ENCODE results near the gene SHISAL1. TPM values are rescaled to one million over a fixed set of nuclear protein-coding genes. Genes with fewer than 3 reads are reported as not detected.

Gene SHISAL1
- total RNA-seq, 1 donor from 2014 or later: 6.5 TPM

GRCh38 chr22:44214187-44214586, 98.6 kb downstream of the SHISAL1 start:
- Mint-ChIP-seq H3K36me3 (ENCODE audit: low read depth, unreplicated experiment) (no peaks in the 10 kb centered on the region), H3K9me3 (ENCODE audit: unreplicated experiment) (no peaks in the 10 kb centered on the region), H3K27me3 (ENCODE audit: unreplicated experiment) (peaks cover 6% of the 10 kb centered on the region), H3K4me3 (ENCODE audit: unreplicated experiment) (no peak overlapping the region), H3K4me1 (ENCODE audit: unreplicated experiment) (no peaks in the 10 kb centered on the region), H3K27ac (ENCODE audit: unreplicated experiment) (no peak overlapping the region)
- no peak for TF ChIP-seq CTCF (IDR thresholded peaks at IDR 0.05; ENCODE audit: unreplicated experiment)
- no peak for DNase-seq (ENCODE audit: low spot score)

DNA sequence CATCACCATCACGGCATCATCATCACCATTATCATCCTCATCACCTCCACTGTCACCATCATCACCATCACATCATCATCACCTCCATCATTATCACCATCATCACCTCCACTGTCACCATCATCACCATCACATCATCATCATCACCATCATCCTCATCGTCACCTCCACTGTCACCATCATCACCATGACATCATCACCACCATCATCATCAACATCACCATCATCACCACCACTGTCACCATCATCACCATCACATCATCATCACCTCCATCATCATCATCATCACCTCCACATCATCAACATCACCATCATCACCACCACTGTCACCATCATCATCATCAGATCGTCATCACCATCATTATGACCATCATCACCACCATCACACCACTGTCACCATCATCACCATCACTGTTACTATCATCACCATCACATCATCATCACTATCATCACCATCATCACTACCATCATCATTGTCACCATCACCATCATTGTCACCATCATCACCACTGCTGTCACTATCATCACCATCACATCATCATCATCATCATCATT, 99.2 kb downstream of the SHISAL1 start:
- Mint-ChIP-seq H3K27me3 (ENCODE audit: unreplicated experiment) (peaks cover 4% of the 10 kb centered on the region), H3K36me3 (ENCODE audit: low read depth, unreplicated experiment) (no peaks in the 10 kb centered on the region), H3K4me3 (ENCODE audit: unreplicated experiment) (no peak overlapping the region), H3K4me1 (ENCODE audit: unreplicated experiment) (no peaks in the 10 kb centered on the region), H3K27ac (ENCODE audit: unreplicated experiment) (no peak overlapping the region), H3K9me3 (ENCODE audit: unreplicated experiment) (no peaks in the 10 kb centered on the region)
- DNase-seq (ENCODE audit: low spot score): no peak
- no peak for TF ChIP-seq CTCF (IDR thresholded peaks at IDR 0.05; ENCODE audit: unreplicated experiment)

- no peak overlapping the region for H3K27ac Mint-ChIP-seq (ENCODE audit: unreplicated experiment)
- H3K27me3 Mint-ChIP-seq (ENCODE audit: unreplicated experiment): peaks cover 4% of the 10 kb centered on the region
- H3K36me3 Mint-ChIP-seq (ENCODE audit: low read depth, unreplicated experiment): no peaks in the 10 kb centered on the region
- H3K9me3 Mint-ChIP-seq (ENCODE audit: unreplicated experiment): no peaks in the 10 kb centered on the region
- no peak for TF ChIP-seq CTCF (IDR thresholded peaks at IDR 0.05; ENCODE audit: unreplicated experiment)
- H3K4me1 Mint-ChIP-seq (ENCODE audit: unreplicated experiment): no peaks in the 10 kb centered on the region
- DNase-seq (ENCODE audit: low spot score): no peak
- no peak overlapping the region for H3K4me3 Mint-ChIP-seq (ENCODE audit: unreplicated experiment)
Measured at GRCh38 chr22:44212936-44213335, 99.8 kb downstream of the SHISAL1 start.

GRCh38 chr22:44211946-44212930, 100.5 kb downstream of the SHISAL1 start:
- peaks cover 2% of the 10 kb centered on the region for H3K27me3 Mint-ChIP-seq (ENCODE audit: unreplicated experiment)
- DNase-seq (ENCODE audit: low spot score): no peak
- no peaks in the 10 kb centered on the region for H3K9me3 Mint-ChIP-seq (ENCODE audit: unreplicated experiment)
- no peak overlapping the region for H3K27ac Mint-ChIP-seq (ENCODE audit: unreplicated experiment)
- no peak for TF ChIP-seq CTCF (IDR thresholded peaks at IDR 0.05; ENCODE audit: unreplicated experiment)
- no peaks in the 10 kb centered on the region for H3K4me1 Mint-ChIP-seq (ENCODE audit: unreplicated experiment)
- H3K4me3 Mint-ChIP-seq (ENCODE audit: unreplicated experiment): no peak overlapping the region
- no peaks in the 10 kb centered on the region for H3K36me3 Mint-ChIP-seq (ENCODE audit: low read depth, unreplicated experiment)

Measured in endothelial cell (in vitro differentiated cells).